DOHH2 (cell line): ENCODE data around the gene ACTN1.

Experiments used
- H3F3A ChIP-seq: fragments of 200-600 bp; sonication (generic), shearing (Covaris generic); 2 replicates; pipeline ENCODE4 v1.6.0; 2016; ENCODE audit warnings: antibody characterized with exemption, mild to moderate bottlenecking; ENCODE audit not compliant: control insufficient read depth, insufficient read depth
- H3K27ac ChIP-seq: fragments of 200-600 bp; sonication (generic); 2 replicates; pipeline ENCODE4 v1.5.1; 2014; ENCODE audit warnings: low read depth, mild to moderate bottlenecking, low read length, moderate library complexity
- H3K27me3 ChIP-seq: fragments of 200-600 bp; sonication (generic); 2 replicates; pipeline ENCODE4 v1.6.1; 2014; ENCODE audit warnings: mild to moderate bottlenecking, low read length, mixed read lengths; ENCODE audit not compliant: control insufficient read depth
- H3K36me3 ChIP-seq: fragments of 200-600 bp; sonication (generic); 2 replicates; pipeline ENCODE4 v1.6.1; 2014; ENCODE audit warnings: mild to moderate bottlenecking, low read length, moderate library complexity, mixed read lengths; ENCODE audit not compliant: control insufficient read depth
- H3K4me1 ChIP-seq: fragments of 200-600 bp; sonication (generic); 2 replicates; pipeline ENCODE4 v1.6.1; 2014; ENCODE audit warnings: mild to moderate bottlenecking, low read length, mixed read lengths; ENCODE audit not compliant: control insufficient read depth
- H3K4me2 ChIP-seq: fragments of 200-600 bp; sonication (generic); 2 replicates; pipeline ENCODE4 v1.6.0; 2014; ENCODE audit warnings: mild to moderate bottlenecking, low read length, moderate library complexity
- H3K4me3 ChIP-seq: fragments of 200-600 bp; sonication (generic); 2 replicates; pipeline ENCODE4 v1.5.1; 2014; ENCODE audit warnings: mild to moderate bottlenecking, low read length, mixed read lengths
- H3K79me2 ChIP-seq: fragments of 200-600 bp; sonication (generic); 2 replicates; pipeline ENCODE4 v1.6.1; 2014; ENCODE audit warnings: mild to moderate bottlenecking, low read length, mixed read lengths; ENCODE audit not compliant: control insufficient read depth
- H3K9me2 ChIP-seq: fragments of 200-600 bp; sonication (generic); replicated peaks from 2 replicates; pipeline ENCODE4 v1.6.1; 2014; ENCODE audit warnings: mild to moderate bottlenecking, low read length, mixed read lengths; ENCODE audit not compliant: control insufficient read depth
- H3K9me3 ChIP-seq: fragments of 200-600 bp; sonication (generic); 2 replicates; pipeline ENCODE4 v1.6.1; 2014; ENCODE audit warnings: antibody characterized with exemption, low read length, mixed read lengths; ENCODE audit not compliant: control insufficient read depth, insufficient read depth
- H4K20me1 ChIP-seq: fragments of 200-600 bp; sonication (generic); 2 replicates; pipeline ENCODE4 v1.6.0; 2014; ENCODE audit warnings: low read depth, mild to moderate bottlenecking, antibody characterized with exemption, low read length, moderate library complexity; ENCODE audit not compliant: control insufficient read depth, insufficient read depth
- EZH2phosphoT487 ChIP-seq: fragments of 200-600 bp; sonication (generic); IDR thresholded peaks from 2 replicates; pipeline ENCODE4 v1.6.1; 2017; ENCODE audit warnings: borderline replicate concordance, mild to moderate bottlenecking, antibody characterized with exemption, low read length, moderate library complexity, mixed read lengths
- TF ChIP-seq, protein P1 (sequence below): fragments of 200-600 bp; sonication (generic); IDR thresholded peaks from one replicate; pipeline ENCODE4 v1.5.1; 2014; ENCODE audit warnings: antibody characterized with exemption, mild to moderate bottlenecking, low read depth, low read length; ENCODE audit not compliant: poor library complexity, severe bottlenecking

The ACTN1 gene

GRCh38 chr14:68906439-68906838 lies 72.7 kb downstream of the ACTN1 start:
- TF ChIP-seq EZH2phosphoT487 = no peak
- TF ChIP-seq, protein P1, sequence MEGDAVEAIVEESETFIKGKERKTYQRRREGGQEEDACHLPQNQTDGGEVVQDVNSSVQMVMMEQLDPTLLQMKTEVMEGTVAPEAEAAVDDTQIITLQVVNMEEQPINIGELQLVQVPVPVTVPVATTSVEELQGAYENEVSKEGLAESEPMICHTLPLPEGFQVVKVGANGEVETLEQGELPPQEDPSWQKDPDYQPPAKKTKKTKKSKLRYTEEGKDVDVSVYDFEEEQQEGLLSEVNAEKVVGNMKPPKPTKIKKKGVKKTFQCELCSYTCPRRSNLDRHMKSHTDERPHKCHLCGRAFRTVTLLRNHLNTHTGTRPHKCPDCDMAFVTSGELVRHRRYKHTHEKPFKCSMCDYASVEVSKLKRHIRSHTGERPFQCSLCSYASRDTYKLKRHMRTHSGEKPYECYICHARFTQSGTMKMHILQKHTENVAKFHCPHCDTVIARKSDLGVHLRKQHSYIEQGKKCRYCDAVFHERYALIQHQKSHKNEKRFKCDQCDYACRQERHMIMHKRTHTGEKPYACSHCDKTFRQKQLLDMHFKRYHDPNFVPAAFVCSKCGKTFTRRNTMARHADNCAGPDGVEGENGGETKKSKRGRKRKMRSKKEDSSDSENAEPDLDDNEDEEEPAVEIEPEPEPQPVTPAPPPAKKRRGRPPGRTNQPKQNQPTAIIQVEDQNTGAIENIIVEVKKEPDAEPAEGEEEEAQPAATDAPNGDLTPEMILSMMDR = no peak
- H3K4me3 ChIP-seq = no peak overlapping the region
- no peak overlapping the region for H3K27ac ChIP-seq
- H3K36me3 ChIP-seq = no peaks in the 10 kb centered on the region
- H3K27me3 ChIP-seq = peaks cover 16% of the 10 kb centered on the region
- no peaks in the 10 kb centered on the region for H3K4me1 ChIP-seq
- no peaks in the 10 kb centered on the region for H4K20me1 ChIP-seq
- H3K9me2 ChIP-seq = no peaks in the 10 kb centered on the region
- H3K4me2 ChIP-seq = no peak overlapping the region
- H3K79me2 ChIP-seq = no peaks in the 10 kb centered on the region
- H3F3A ChIP-seq = no peaks in the 10 kb centered on the region
- no peaks in the 10 kb centered on the region for H3K9me3 ChIP-seq

GRCh38 chr14:68905107-68905895 lies 73.8 kb downstream of the ACTN1 start:
- H3K36me3 ChIP-seq = no peaks in the 10 kb centered on the region
- peaks cover 14% of the 10 kb centered on the region for H3K27me3 ChIP-seq
- TF ChIP-seq, protein P1 = no peak
- no peak for TF ChIP-seq EZH2phosphoT487
- no peaks in the 10 kb centered on the region for H3K9me3 ChIP-seq
- no peaks in the 10 kb centered on the region for H3F3A ChIP-seq
- H3K4me3 ChIP-seq = no peak overlapping the region
- no peaks in the 10 kb centered on the region for H3K4me1 ChIP-seq
- no peak overlapping the region for H3K27ac ChIP-seq
- H3K4me2 ChIP-seq = no peak overlapping the region
- no peaks in the 10 kb centered on the region for H3K79me2 ChIP-seq
- no peaks in the 10 kb centered on the region for H3K9me2 ChIP-seq
- no peaks in the 10 kb centered on the region for H4K20me1 ChIP-seq

GRCh38 chr14:68902357-68902756 lies 76.7 kb downstream of the ACTN1 start:
- H3K9me2 ChIP-seq = no peaks in the 10 kb centered on the region
- H3K27ac ChIP-seq = no peak overlapping the region
- H3K4me2 ChIP-seq = no peak overlapping the region
- H3K4me1 ChIP-seq = no peaks in the 10 kb centered on the region
- H3K79me2 ChIP-seq = no peaks in the 10 kb centered on the region
- no peaks in the 10 kb centered on the region for H3K9me3 ChIP-seq
- peaks cover 29% of the 10 kb centered on the region for H3K27me3 ChIP-seq
- no peaks in the 10 kb centered on the region for H4K20me1 ChIP-seq
- H3F3A ChIP-seq = no peaks in the 10 kb centered on the region
- H3K36me3 ChIP-seq = no peaks in the 10 kb centered on the region
- TF ChIP-seq, protein P1 = no peak
- TF ChIP-seq EZH2phosphoT487 = no peak
- no peak overlapping the region for H3K4me3 ChIP-seq
